HepG2 (cell line): ENCODE measurements around the gene CNNM4. TPM values are rescaled to one million over a fixed set of nuclear protein-coding genes. Genes with fewer than 3 reads are reported as not detected.
A peak's percentile ranks its signal among the peaks of the same experiment; 100 is the strongest.

ENCODE experiments used
- ARID4A ChIP-seq: sonication (generic); formaldehyde crosslinking; IDR thresholded peaks from 2 replicates; pipeline ENCODE4 v1.5.0; 2020; ENCODE audit warnings: mild to moderate bottlenecking, missing genetic modification reagents, borderline replicate concordance
- BHLHE40 ChIP-seq: IDR thresholded peaks from 2 replicates; pipeline ENCODE4 v1.6.1; 2011; ENCODE audit warnings: low read length, improper control_type of control experiment
- CBX1 ChIP-seq: IDR thresholded peaks from one replicate; pipeline ENCODE4 v1.6.1; 2016; ENCODE audit warnings: antibody characterized with exemption, low read depth
- KDM5A ChIP-seq: fragments of 200-600 bp; sonication (generic); IDR thresholded peaks from 2 replicates; pipeline ENCODE4 v1.7.0; 2018; ENCODE audit warnings: antibody characterized with exemption, mild to moderate bottlenecking, low read length, borderline replicate concordance
- KLF13 ChIP-seq: sonication (generic); formaldehyde crosslinking; IDR thresholded peaks from 2 replicates; pipeline ENCODE4 v1.4.0; 2020; ENCODE audit warnings: mild to moderate bottlenecking, missing genetic modification reagents
- MXI1 ChIP-seq: IDR thresholded peaks from 3 replicates; pipeline ENCODE4 v1.6.1; 2012; ENCODE audit warnings: low read depth, low read length, inconsistent platforms, borderline replicate concordance
- NONO ChIP-seq, 2 experiments: fragments of 450-650 bp in 1 of 2; sonication (generic) in 1 of 2; formaldehyde crosslinking in 1 of 2; IDR thresholded peaks in 1 of 2; conservative IDR thresholded peaks in 1 of 2; 2 replicates each; pipeline versions ENCODE4 v1.6.1 to v1.8.0; 2017 to 2022; ENCODE audit warnings: mild to moderate bottlenecking in 1 of 2, missing genetic modification reagents in 1 of 2, moderate library complexity in 1 of 2
- PRDM4 ChIP-seq: sonication (generic); formaldehyde crosslinking; IDR thresholded peaks from 2 replicates; pipeline ENCODE4 v1.9.0; 2021; ENCODE audit warnings: missing genetic modification reagents, borderline replicate concordance
- SALL2 ChIP-seq: sonication (generic); formaldehyde crosslinking; IDR thresholded peaks from 2 replicates; pipeline ENCODE4 v1.8.1; 2023; ENCODE audit warnings: mild to moderate bottlenecking, missing genetic modification reagents, inconsistent platforms
- SIX1 ChIP-seq: sonication (generic); formaldehyde crosslinking; IDR thresholded peaks from 2 replicates; pipeline ENCODE4 v1.4.0; 2020; ENCODE audit warnings: missing genetic modification reagents, borderline replicate concordance
- TFDP2 ChIP-seq: sonication (generic); formaldehyde crosslinking; IDR thresholded peaks from 2 replicates; pipeline ENCODE4 v1.4.0; 2020; ENCODE audit warnings: missing genetic modification reagents
- ZFP36L2 ChIP-seq: sonication (generic); formaldehyde crosslinking; IDR thresholded peaks from 2 replicates; pipeline ENCODE4 v1.4.0; 2020; ENCODE audit warnings: missing genetic modification reagents
- ZNF253 ChIP-seq: sonication (generic); formaldehyde crosslinking; IDR thresholded peaks from 2 replicates; pipeline ENCODE4 v1.8.0; 2022; ENCODE audit warnings: mild to moderate bottlenecking, missing genetic modification reagents, borderline replicate concordance
- ZNF451 ChIP-seq: sonication (generic); formaldehyde crosslinking; IDR thresholded peaks from 2 replicates; pipeline ENCODE4 v1.5.0; 2020; ENCODE audit warnings: mild to moderate bottlenecking, missing genetic modification reagents
- ZNF547 ChIP-seq: sonication (generic); formaldehyde crosslinking; IDR thresholded peaks from 2 replicates; pipeline ENCODE4 v1.5.1; 2020; ENCODE audit warnings: mild to moderate bottlenecking, missing genetic modification reagents
- ZNF557 ChIP-seq: sonication (generic); formaldehyde crosslinking; IDR thresholded peaks from 2 replicates; pipeline ENCODE4 v1.4.0; 2020; ENCODE audit warnings: missing genetic modification reagents
- polyA plus RNA-seq, 8 experiments: library from polyadenylated mRNA; depleted of rRNA in 3 of 8; stranded (reverse) in 7 of 8; unstranded in 1 of 8; fragments of >200 nt; fragmentation: Illumina TruSeq in 4 of 8; extraction: Trizol in 4 of 8; gene quantifications; 2 replicates each; pipeline versions ENCODE4 v1.2.1 to v1.2.3, GENCODE V29; 2011 to 2016; ENCODE audit warnings: low read depth in 4 of 8, missing spikeins in 1 of 8, mixed read lengths in 1 of 8; ENCODE audit not compliant: insufficient read depth in 1 of 8
- total RNA-seq, 5 experiments: library from RNA; depleted of rRNA; stranded (reverse); fragments of >200 nt; fragmentation: Illumina TruSeq; extraction: Trizol; gene quantifications; 2 replicates each; pipeline ENCODE4 v1.2.3, GENCODE V29; 2016; ENCODE audit warnings: low read depth in 1 of 5
- TF ChIP-seq, protein P1 (sequence below): sonication (generic); formaldehyde crosslinking; IDR thresholded peaks from 2 replicates; pipeline ENCODE4 v1.5.1; 2020; ENCODE audit warnings: mild to moderate bottlenecking, missing genetic modification reagents

The CNNM4 gene
- total and polyA plus RNA-seq, 2 of the 13 experiments (the other 11 are each of a cell fraction or from before 2014, with no cell fraction given), result 5.9 to 8.4 TPM

- TF ChIP-seq PRDM4 (CRISPR knock-in tag) (no peak), CBX1 (no peak), ZNF557 (CRISPR knock-in tag) (no peak), BHLHE40 (peak; percentile 31; the same call in 1 of the 2 replicates), SIX1 (CRISPR knock-in tag) (no peak), ZNF547 (CRISPR knock-in tag) (0 out of 2 replicates have a peak, but pooled peaks have one; percentile 6), ZNF451 (CRISPR knock-in tag) (no peak), SALL2 (CRISPR knock-in tag) (no peak), ARID4A (CRISPR knock-in tag) (peak; percentile 69), KDM5A (no peak), MXI1 (peak; percentile 35; the same call in 1 of the 3 replicates), ZFP36L2 (CRISPR knock-in tag) (no peak), KLF13 (CRISPR knock-in tag) (no peak), NONO (IDR thresholded peaks at IDR 0.05) (no peak), NONO (CRISPR knock-in tag; conservative IDR thresholded peaks at IDR 0.05) (no peak), ZNF253 (no peak), TFDP2 (CRISPR knock-in tag) (0 out of 2 replicates have a peak, but pooled peaks have one; percentile 20)
- TF ChIP-seq, protein P1, sequence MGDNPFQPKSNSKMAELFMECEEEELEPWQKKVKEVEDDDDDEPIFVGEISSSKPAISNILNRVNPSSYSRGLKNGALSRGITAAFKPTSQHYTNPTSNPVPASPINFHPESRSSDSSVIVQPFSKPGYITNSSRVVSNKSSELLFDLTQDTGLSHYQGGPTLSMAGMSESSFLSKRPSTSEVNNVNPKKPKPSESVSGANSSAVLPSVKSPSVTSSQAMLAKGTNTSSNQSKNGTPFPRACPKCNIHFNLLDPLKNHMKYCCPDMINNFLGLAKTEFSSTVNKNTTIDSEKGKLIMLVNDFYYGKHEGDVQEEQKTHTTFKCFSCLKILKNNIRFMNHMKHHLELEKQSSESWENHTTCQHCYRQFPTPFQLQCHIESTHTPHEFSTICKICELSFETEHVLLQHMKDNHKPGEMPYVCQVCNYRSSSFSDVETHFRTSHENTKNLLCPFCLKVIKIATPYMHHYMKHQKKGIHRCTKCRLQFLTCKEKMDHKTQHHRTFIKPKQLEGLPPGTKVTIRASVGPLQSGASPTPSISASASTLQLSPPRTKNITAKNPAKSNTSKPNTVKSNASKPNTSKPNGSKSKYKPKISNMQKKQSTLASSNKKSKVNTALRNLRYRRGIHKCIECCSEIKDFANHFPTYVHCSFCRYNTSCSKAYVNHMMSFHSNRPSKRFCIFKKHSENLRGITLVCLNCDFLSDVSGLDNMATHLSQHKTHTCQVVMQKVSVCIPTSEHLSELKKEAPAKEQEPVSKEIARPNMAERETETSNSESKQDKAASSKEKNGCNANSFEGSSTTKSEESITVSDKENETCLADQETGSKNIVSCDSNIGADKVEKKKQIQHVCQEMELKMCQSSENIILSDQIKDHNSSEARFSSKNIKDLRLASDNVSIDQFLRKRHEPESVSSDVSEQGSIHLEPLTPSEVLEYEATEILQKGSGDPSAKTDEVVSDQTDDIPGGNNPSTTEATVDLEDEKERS (CRISPR knock-in tag), result no peak
Observed at GRCh38 chr2:96769814-96770213, 9.1 kb downstream of the CNNM4 start (continued).
